K562 (cell line): ENCODE measurements around the gene RBM34. TPM values are rescaled to one million over a fixed set of nuclear protein-coding genes. Genes with fewer than 3 reads are reported as not detected.

ENCODE experiments used
- ATF1 ChIP-seq, 2 experiments: fragments of 450-650 bp in 1 of 2; IDR thresholded peaks; 2 replicates each; pipeline ENCODE4 v1.6.1; 2016; ENCODE audit warnings: missing compliant biosample characterization in 1 of 2, missing genetic modification characterization in 1 of 2
- CBFA2T2 ChIP-seq: fragments of 450-650 bp; conservative IDR thresholded peaks from 2 replicates; pipeline ENCODE4 v1.6.1; 2017; ENCODE audit warnings: mild to moderate bottlenecking
- CREM ChIP-seq: IDR thresholded peaks from 2 replicates; pipeline ENCODE4 v1.6.1; 2014; ENCODE audit warnings: antibody characterized with exemption, low read depth
- DIDO1 ChIP-seq: fragments of 450-650 bp; IDR thresholded peaks from 2 replicates; pipeline ENCODE4 v1.6.1; 2016; ENCODE audit warnings: low read depth, missing biosample characterization, missing genetic modification characterization
- ELF4 ChIP-seq: fragments of 450-650 bp; formaldehyde crosslinking; IDR thresholded peaks from 2 replicates; pipeline ENCODE4 v1.4.0; 2022; ENCODE audit warnings: missing genetic modification characterization
- GATAD2B ChIP-seq: fragments of 450-650 bp; IDR thresholded peaks from 2 replicates; pipeline ENCODE4 v1.6.1; 2017; ENCODE audit warnings: mild to moderate bottlenecking, borderline replicate concordance
- KAT7 ChIP-seq: sonication (generic); formaldehyde crosslinking; IDR thresholded peaks from 2 replicates; pipeline ENCODE4 v1.8.0; 2022; ENCODE audit warnings: missing genetic modification reagents, mild to moderate bottlenecking, borderline replicate concordance
- NEUROD1 ChIP-seq: fragments of 150-350 bp; IDR thresholded peaks from 2 replicates; pipeline ENCODE4 v1.6.1; 2014; ENCODE audit warnings: borderline replicate concordance, low read length, low read depth; ENCODE audit not compliant: partially characterized antibody
- NFIC ChIP-seq: fragments of 450-650 bp; IDR thresholded peaks from 2 replicates; pipeline ENCODE4 v1.6.1; 2017; ENCODE audit warnings: mild to moderate bottlenecking, inconsistent platforms
- POLR2B ChIP-seq: fragments of 450-650 bp; IDR thresholded peaks from 2 replicates; pipeline ENCODE4 v1.6.1; 2018; ENCODE audit warnings: low read depth; ENCODE audit not compliant: partially characterized antibody
- PRMT5 ChIP-seq: sonication (generic); formaldehyde crosslinking; IDR thresholded peaks from 2 replicates; pipeline ENCODE4 v1.5.0; 2020; ENCODE audit warnings: missing genetic modification reagents
- PURB ChIP-seq: sonication (generic); formaldehyde crosslinking; IDR thresholded peaks from 2 replicates; pipeline ENCODE4 v1.9.0; 2021; ENCODE audit warnings: low read depth, mild to moderate bottlenecking, missing genetic modification reagents
- RBM14 ChIP-seq: fragments of 200-400 bp; formaldehyde crosslinking; IDR thresholded peaks from 2 replicates; pipeline ENCODE4 v1.6.1; 2018; ENCODE audit warnings: low read depth, mild to moderate bottlenecking, low read length, moderate library complexity, borderline replicate concordance; ENCODE audit not compliant: insufficient read depth
- SIRT6 ChIP-seq: IDR thresholded peaks from one replicate; pipeline ENCODE4 v1.6.1; 2012; ENCODE audit warnings: low read depth, mild to moderate bottlenecking, control low read depth, inconsistent platforms, low read length, moderate library complexity
- SMARCA4 ChIP-seq: fragments of 450-650 bp; IDR thresholded peaks from 2 replicates; pipeline ENCODE4 v1.6.1; 2016
- TOE1 ChIP-seq, 2 experiments: fragments of 450-650 bp in 1 of 2; sonication (generic) in 1 of 2; formaldehyde crosslinking in 1 of 2; IDR thresholded peaks; 2 replicates each; pipeline versions ENCODE4 v1.7.1 to v1.8.0; 2016 to 2022; ENCODE audit warnings: borderline replicate concordance in 2 of 2, mild to moderate bottlenecking in 2 of 2, antibody characterized with exemption in 1 of 2, inconsistent platforms in 1 of 2, low read depth in 1 of 2, missing genetic modification reagents in 1 of 2, moderate library complexity in 1 of 2
- XRCC3 ChIP-seq: fragments of 450-650 bp; IDR thresholded peaks from 2 replicates; pipeline ENCODE4 v1.6.1; 2017; ENCODE audit warnings: mild to moderate bottlenecking, moderate library complexity
- ZNF785 ChIP-seq: fragments of 250-450 bp; sonication (Bioruptor Pico); IDR thresholded peaks from 2 replicates; pipeline ENCODE4 v1.4.0; 2020; ENCODE audit warnings: mild to moderate bottlenecking
- polyA plus RNA-seq, 8 experiments: library from polyadenylated mRNA; depleted of rRNA in 4 of 8; stranded (reverse) in 5 of 8; unstranded in 3 of 8; fragments of >200 nt; fragmentation: Nextera tagmentation in 2 of 8; fragmentation: Illumina TruSeq in 1 of 8; extraction: Ambion mirVana in 2 of 8; extraction: Trizol in 1 of 8; gene quantifications; 2 replicates each; pipeline versions ENCODE4 v1.2.1 to v1.2.3, GENCODE V29; 2011 to 2014; ENCODE audit warnings: inconsistent platforms in 1 of 8, missing spikeins in 1 of 8
- total RNA-seq, 7 experiments: library from RNA; depleted of rRNA in 6 of 7; stranded (reverse); fragments of >200 nt in 6 of 7; fragmentation: Illumina TruSeq in 2 of 7; extraction: Trizol in 2 of 7; gene quantifications; 2 replicates each; pipeline versions ENCODE4 v1.2.1 to v1.2.3, GENCODE V29; 2011 to 2021; ENCODE audit warnings: low replicate concordance in 1 of 7
- TF ChIP-seq, protein P1 (sequence below): fragments of 250-450 bp; sonication (Bioruptor Pico); IDR thresholded peaks from 2 replicates; pipeline ENCODE4 v1.9.0; 2021; ENCODE audit warnings: mild to moderate bottlenecking, inconsistent platforms

RBM34 gene
- total and polyA plus RNA-seq, 9 of the 15 experiments (the other 6 are each of a cell fraction or from before 2014, with no cell fraction given), result 64.0 to 178 (median 124) TPM

DNA sequence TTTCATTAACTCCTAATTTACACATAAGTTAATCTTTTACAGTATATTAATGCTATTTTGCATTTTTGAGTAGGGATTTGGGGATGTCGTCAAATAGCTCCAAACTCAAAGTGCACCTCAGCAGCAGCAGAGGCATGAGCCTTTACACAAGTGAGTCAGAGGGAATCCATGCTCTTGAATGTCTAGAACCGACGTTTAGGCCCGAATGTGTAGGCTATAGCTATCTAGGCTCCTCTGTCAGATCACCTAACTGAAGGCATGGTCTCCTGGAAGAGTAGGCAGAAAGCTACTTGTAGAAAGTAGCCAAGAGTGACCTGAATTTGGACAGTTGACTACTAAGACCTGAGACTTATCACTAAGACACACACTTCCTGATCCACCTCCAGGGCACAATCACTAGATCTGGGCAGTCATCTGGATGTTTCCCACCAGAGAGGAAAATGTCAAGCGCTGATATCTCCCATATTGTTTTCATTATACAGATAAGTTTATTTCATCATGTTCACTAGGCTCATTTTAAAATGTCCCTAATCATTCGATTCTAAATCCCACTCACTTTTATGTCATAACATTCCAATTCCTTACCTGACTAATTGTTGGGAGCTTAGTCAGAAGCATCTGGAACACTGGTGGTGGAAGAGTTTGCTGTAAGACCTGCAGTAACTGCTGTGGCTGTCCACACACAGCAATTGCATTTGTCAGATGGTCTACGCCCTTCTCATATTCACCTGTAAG, 47.7 kb downstream of the RBM34 start (continued):
- TF ChIP-seq PRMT5, result no peak
- 0 out of 2 replicates have a peak, but pooled peaks have one; percentile 8 for TF ChIP-seq TOE1 (IDR thresholded peaks at IDR 0.05; ENCODE audit: borderline replicate concordance)
- no peak for TF ChIP-seq TOE1 (CRISPR knock-in tag; IDR thresholded peaks at IDR 0.05; ENCODE audit: borderline replicate concordance, low read depth)
- TF ChIP-seq NEUROD1, result peak; percentile 50
- TF ChIP-seq POLR2B, result no peak
- TF ChIP-seq ATF1 (CRISPR knock-in tag; IDR thresholded peaks at IDR 0.05), result no peak
- no peak for TF ChIP-seq ATF1 (tag; IDR thresholded peaks at IDR 0.05)
- TF ChIP-seq GATAD2B, result peak; percentile 43; the same call in 1 of the 2 replicates
- TF ChIP-seq DIDO1 (tag), result no peak
- TF ChIP-seq, protein P1, sequence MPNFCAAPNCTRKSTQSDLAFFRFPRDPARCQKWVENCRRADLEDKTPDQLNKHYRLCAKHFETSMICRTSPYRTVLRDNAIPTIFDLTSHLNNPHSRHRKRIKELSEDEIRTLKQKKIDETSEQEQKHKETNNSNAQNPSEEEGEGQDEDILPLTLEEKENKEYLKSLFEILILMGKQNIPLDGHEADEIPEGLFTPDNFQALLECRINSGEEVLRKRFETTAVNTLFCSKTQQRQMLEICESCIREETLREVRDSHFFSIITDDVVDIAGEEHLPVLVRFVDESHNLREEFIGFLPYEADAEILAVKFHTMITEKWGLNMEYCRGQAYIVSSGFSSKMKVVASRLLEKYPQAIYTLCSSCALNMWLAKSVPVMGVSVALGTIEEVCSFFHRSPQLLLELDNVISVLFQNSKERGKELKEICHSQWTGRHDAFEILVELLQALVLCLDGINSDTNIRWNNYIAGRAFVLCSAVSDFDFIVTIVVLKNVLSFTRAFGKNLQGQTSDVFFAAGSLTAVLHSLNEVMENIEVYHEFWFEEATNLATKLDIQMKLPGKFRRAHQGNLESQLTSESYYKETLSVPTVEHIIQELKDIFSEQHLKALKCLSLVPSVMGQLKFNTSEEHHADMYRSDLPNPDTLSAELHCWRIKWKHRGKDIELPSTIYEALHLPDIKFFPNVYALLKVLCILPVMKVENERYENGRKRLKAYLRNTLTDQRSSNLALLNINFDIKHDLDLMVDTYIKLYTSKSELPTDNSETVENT, result no peak
- no peak for TF ChIP-seq RBM14
- TF ChIP-seq CBFA2T2, result peak; percentile 85
- TF ChIP-seq ZNF785 (CRISPR knock-in tag), result no peak
- no peak for TF ChIP-seq SIRT6
- TF ChIP-seq PURB (CRISPR knock-in tag), result no peak
- no peak for TF ChIP-seq XRCC3
- no peak for TF ChIP-seq KAT7 (CRISPR knock-in tag)
- TF ChIP-seq CREM, result peak; percentile 12; the same call in 1 of the 2 replicates
- TF ChIP-seq ELF4 (CRISPR knock-in tag), result 0 out of 2 replicates have a peak, but pooled peaks have one; percentile 7
- TF ChIP-seq SMARCA4, result peak; percentile 90
- peak; percentile 63 for TF ChIP-seq NFIC
